OCI-M1 (cell line): ENCODE data around the gene KLHL30.
A peak's percentile ranks its signal among the peaks of the same experiment; 100 is the strongest.
"Not testable (repeated sequence)": the region's sequence is repeated elsewhere in the genome, so short reads cannot be mapped to it uniquely, and the experiment has no call there.

ENCODE experiments used
- DNase-seq: peaks from one replicate; lab custom pipeline; 2025; lab: John Stamatoyannopoulos, UW

The KLHL30 gene

DNA sequence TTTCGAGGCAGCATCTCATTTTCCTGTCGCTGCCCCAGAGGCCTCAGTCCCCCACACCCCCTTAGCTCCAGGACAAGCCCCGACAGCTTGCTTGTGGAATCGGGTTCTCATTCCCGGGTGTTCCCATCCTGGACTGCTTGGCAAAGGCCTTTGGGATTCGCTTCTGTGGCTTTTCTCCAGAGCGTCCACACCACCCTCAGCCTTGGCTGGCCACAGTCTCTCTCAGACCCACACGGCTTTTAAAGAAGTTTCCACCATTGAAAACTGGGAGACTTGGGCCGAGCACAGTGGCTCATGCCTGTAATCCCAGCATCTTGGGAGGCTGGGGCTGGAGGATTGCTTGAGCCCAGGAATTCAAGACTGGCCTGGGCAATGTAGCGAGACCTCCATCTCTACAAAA is 35.6 kb upstream of the KLHL30 start:
- DNase-seq: no peak

DNA sequence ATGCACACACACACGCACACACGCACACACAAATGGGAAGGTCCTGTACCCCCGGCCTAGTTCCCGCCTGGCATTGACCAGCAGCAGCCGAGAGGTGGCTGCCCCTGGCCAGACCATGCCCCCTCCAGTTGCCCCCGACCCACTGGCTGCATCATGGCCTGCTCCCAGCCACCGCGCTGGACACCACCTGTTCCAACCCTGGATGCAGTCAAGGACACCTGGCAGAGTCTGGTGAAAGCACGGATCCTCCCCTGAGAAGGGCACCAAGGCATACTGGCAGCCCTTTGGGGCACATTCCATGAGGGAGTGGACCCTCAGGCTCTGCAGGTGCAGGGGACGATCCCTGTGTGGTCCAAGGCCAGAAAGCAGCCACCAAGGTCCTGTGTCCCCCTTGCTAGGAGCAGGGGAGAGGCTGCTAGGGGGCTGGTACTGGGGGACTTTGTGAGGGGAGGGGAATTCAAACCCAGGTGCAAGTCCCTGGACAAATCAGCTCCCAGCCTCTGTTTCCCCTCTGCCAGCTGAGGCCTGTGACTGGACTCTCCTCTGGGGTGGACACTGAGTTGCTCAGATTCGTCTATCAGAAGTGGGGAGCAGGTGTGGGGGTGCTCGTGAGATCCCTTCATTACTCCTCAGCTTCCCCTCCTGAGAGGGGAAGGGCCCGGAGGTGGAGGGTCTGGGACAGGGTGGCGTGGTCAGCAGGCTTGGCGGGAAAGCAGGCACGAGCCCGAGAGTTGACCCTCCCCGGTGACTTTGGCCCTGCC is 34.8 kb upstream of the KLHL30 start:
- no peak for DNase-seq

DNA sequence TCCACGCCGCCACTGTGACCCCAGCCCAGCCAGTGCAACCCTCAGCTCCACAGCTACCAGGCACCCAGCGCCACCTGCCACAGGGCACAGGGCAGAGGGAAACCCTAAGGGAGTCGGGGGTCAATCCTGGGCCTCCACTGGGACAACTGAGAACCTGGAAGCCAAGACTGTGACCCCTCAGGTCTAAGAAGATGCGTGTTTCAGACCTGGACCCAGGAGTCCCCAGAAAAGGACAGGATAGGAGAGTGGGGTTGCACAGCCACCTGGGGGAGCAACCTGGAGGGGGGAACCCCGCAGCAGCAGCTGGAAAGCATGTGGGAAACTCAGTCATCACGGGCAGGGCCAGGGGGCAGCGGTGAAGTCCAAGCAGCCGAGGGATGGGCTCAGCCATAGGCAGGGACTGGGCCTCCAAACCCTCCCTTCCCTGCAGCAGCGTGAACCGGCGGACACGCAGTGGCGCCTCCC is 34.2 kb upstream of the KLHL30 start:
- no peak for DNase-seq

DNA sequence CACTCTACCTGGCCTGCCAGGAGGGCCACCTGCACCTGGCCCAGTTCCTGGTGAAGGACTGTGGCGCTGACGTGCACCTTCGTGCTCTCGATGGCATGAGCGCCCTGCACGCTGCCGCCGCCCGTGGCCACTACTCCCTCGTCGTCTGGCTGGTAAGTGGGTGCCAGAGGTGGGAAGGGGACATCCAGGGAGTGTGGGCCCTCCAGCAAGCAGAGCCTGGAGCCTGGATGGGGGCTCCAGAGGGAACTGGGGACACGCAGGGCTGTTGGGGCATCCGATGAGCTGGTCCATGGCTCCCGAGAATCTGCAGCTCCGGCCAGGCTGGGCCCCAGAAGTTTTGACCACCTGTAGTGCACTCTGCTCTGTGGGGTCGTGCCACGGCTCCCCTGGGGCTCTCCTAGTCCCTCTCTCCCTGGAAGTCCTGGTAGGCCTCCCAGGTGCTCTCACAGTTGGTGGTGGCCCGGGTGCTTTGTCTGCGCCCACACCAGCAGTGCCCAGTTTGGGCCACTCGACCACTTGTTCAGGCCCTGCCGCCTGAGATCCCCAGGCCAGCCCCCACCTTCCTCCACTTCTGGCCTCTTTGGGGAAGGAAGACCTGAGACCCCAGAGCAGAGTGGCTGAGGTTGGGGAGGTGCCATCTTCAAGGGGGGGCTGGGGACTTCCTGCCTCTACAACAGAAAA is 33.6 kb upstream of the KLHL30 start:
- no peak for DNase-seq

DNA sequence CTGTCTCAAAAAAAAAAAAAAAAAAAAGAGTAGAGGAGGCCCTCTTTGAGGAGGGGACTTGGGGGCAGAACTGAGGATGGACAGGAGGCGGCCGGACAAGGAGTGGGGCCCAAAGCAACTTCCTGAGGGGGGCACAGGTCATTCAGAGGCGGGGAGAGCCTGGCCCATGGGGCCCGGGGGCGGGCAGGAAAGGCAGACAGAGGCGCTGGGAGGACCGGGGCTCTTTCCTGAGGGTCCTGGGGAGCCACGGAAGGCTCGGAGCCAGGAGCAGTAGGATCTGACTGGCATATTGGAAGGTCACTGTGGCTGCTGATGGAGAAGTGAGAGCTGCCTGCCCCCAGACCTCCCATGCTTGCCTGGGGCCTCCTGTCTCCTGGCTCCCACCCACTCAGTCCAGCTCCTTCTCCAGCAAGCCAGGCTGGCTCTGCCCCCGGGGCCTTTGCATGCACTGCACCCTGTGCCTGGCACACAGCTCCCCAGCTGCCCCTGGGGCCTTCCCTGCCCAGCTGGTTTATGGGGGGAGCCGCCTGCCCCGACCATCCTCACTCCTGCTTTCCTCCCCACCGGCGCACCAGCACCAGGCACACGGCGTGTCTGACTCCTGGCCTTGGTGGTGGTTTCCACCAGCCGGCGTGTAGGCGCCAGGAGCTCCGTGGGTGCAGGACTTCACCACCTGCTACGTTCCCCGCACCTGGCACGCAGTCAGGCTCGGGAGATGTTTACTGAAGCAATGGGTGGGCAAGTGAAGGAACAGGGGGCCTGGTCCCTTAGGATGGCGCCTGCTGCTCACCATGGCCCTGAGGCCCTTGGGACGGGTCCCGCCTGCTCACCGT is 32.7 kb upstream of the KLHL30 start:
- DNase-seq: no peak

DNA sequence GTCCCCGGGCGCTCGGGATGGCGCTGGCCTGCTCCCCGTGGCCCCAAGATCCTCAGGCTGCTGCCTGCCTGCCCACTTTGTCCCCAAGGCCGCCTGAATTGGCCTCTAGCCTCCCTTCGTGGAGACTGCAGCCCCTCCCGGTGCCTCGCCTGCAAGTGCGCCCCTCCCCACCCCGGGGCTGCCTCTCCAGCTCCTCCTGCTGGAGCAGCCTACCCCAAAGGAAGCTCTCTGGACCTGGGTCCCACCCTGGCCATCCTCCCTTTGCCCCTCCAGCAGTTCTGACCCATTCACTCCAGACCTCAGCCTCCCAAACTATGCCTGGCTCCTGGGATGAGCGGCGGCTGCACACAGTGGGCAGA is 32.1 kb upstream of the KLHL30 start:
- no peak for DNase-seq

DNA sequence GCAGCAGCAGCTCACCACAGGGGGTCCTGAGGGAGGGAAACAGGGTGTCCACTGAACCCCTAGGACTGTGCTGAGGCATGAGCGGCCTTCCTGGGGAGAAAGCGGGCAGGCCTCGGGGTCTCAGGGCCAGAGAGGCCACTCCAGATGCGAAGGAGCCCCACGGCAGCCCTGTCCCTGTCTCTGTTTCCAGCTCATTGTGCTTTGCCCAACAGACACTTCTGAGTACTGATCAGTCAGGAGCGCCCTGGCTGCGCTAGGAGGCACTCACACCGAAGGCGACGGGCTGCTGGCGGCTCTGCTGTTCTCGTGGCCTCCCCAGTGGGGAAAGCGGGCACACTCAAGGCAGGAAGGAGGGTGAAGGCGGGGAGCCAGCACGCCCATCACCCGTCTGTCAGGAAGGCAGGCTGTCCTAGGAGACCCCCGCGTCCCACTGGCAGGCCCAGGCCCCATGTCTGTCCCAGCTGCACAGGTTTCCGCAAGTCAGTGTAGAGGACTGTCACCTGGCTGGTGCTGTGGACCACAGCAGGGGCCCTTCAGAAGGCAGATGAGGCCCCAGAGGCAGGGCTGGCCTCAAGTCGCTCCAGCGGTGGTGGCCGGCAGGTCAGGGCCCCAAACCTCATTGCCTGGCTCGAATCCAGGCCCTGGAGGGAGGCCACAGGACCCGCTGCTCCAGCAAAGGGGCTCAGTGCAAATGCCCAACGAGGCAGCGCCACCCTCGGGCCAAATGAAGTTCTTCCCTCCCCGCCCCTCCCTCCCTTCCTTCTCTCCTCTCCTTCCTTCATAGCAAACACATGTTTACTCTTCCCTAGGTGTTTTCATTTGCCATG is 31.6 kb upstream of the KLHL30 start:
- DNase-seq: peak; percentile 69

DNA sequence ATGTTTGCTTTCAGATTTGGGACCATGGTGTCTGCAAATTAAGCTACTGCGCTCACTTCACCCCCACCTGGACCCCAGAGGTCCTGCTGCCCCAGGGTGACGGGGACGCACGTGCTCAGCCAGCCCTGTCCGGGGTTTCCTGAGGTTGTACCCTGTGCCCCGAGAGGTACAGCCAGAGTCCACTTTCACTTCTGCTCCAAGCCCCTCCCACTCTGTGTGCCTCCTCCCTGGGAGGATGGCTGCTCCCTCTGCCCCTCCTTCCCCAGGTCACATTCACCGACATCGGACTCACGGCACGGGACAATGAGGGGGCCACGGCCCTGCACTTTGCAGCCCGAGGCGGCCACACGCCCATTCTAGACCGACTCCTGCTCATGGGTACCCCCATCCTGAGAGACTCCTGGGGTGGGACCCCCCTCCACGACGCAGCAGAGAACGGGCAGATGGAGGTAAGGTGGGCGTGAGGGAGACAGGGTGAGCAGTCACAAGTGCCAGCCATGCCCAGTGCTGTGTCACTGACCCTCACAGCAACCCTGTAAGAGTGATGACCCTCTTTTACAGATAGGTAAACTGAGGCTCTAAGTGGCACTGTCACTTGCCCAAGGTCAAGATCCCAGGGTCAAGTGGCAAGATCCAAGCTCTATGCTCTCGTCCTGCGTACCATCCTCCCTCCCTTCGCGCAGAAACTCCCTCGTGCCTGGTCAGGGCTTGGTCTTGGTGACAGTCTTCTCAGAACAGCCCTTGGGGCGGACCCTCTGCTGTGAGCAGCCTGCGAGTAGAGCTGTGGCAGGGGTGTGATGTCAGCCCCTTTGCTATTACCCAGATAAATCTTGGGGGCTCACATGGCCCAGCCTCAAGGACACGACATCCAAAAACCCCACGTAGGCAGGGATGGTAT is 30.7 kb upstream of the KLHL30 start:
- no peak for DNase-seq

DNA sequence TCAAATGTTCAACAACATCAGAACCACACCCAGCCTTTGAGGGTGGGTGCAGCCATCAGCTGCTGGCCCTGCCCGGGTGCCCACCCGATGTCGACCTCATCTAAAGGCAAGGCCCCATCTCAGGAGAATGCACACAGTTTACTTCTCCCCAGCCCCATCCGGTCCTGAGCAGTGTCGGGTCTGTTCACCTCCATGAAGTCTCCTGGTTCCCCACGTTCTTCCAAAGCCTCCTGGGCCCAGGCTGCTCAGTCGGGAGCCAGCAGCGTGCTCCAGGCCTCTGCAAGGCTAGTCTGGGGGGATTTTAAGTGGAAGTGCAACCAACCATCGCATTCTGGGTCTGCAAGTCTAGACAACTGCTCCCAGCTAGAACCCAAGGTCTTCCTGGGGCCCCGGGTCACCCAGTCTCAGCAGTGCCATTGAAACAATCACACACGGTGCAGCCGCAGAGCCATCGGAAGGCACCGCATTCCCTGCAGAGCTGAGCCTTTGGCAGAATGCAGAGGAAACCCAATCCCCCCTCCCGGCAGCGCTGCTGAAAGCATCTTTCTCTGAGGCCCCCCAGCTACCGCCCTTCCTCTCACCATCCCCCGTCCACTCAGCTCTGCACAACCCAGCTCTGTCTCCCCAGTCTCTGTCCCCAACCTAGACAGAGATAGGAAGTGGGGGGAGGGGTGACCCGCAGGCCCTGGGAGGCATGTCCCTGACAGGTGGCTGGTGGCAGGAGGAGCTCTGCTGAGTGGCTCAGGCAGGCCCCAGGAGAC is 29.9 kb upstream of the KLHL30 start:
- DNase-seq: no peak

DNA sequence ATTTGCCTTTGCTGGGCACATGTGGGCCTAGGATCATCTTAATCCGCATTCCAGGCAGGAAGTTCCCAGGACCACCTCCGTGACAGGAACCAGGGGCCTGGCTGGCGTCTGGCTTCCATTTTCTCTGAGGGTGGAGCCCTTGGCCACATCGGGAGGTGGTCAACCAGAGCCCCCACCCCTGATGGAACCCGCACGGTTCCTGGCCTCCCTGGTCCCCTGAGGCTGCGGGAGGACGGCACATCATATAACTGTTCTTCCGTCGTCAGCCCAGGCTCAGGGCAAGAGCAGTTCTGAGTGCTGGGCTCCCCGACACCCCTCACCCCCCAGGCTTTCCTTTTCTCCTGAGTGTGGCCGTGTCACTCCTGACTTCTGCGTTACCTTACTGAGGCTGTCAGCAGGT is 24.9 kb upstream of the KLHL30 start:
- DNase-seq: no peak

DNA sequence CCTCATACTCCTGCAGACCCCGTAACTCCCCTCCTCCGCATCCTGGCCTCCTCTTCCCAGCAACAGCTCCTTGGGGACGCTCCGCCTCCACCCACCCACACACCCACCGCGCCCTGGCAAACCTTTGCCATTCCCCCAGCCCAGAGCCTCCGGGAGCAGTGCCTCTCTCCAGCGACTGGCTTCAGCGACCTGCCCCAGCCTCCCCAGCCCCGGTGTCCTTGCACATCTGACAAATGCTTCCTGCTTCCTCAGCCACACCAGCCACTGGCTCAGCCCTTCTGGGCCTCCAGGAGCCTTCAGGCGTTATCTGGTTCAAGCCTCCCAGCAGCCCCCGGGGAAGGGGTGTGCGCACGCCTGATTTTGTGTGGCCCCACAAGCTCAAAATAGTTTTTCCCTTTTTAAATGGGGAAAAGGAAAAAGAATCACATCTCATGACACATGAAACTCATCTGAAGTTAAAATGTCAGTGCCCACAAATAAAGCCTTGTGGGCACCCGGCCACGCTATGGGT is 24.1 kb upstream of the KLHL30 start:
- no peak for DNase-seq

DNA sequence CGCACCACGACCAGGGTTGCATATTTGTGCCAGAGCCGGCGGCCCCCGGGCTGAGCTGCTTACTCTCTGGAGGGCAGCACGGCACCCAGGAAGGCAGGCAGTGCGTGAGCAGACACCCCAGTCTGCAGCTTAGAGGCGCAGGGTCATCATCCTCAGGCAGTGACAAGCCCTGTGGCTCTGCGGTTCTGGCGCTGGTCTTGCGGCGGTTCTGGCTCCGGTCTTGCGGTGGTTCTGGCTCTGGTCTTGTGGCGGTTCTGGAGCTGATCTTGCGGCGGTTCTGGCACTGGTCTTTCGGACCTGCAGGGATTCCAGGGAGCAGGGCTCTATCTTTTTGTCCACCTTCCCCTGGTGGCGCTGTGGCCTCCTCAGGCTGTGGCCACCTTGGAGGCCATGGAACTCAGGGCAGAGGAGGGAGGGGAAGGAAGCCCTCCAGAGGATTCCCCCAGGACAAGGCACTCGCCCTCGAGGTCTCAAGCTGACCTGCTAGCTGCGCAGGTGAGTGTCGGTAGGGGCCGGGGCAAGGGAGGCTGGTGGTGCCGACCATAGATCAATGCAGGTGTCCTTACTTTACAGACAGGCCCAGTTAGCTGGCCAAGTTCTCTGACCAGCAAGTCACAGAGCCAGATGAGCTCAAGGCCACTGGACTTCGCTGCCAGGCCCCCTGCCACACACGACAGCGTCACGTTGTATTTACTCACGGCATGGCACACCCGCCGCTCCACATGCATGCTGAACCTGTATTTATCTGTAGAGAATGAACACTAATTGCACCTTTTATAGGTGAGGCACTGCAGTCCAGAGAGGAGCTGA is 23.4 kb upstream of the KLHL30 start:
- no peak for DNase-seq

DNA sequence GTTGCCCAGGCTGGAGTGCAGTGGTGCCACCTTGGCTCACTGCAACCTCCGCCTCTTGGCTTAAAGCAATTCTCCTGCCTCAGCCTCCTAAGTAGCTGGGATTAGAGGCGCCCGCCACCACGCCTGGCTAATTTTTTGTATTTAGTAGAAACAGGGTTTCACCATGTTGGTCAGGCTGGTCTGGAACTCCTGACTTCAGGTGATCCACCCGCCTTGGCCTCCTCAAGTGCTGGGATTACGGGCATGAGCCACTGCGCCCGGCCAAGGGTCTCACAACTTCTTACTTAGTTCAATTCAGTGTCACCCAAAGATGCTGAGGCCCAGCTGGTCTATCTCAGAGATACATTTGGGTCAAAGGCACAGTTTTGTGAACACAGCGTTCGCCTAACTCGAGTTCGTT is 22.8 kb upstream of the KLHL30 start:
- DNase-seq: not testable (repeated sequence)

DNA sequence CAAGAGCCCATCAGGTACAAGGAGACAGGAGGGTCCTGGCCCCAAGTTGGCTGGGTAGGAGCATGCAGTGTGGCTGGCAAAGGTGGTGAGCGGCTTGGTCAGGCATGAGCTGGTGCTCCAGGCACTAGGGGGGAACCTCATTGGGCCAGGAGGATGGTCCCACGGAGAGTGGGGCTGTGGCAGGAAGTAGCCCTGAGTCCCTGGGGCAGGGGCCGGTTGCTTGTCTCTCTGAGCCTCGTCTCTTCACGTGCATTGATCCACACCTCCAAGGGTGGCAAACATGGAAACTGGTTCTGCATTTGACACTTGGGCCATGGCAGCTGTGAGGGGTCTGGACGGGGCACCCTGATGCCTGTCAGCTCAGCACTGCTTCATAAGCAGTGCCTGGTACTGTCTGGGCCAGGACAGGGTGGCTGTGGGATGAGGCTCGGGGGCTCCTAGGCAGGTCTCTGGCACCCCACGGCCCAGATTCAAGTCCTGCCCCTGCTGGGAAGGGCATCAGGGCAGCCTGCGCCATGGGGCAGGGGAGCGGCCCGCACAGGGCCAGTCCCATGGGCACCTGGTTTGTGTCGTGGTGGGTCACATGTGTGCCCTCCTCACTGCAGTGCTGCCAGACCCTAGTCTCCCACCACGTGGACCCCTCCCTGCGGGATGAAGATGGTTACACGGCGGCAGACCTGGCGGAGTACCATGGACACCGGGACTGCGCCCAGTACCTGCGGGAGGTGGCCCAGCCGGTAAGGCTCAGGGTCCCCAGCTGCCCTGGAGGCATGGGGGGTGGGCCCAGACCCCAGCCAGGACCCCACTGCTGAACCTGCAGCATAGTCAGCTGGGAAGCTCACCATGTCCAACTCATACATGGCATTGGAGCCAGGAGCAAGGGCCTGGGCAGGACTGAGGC is 21.9 kb upstream of the KLHL30 start:
- no peak for DNase-seq

DNA sequence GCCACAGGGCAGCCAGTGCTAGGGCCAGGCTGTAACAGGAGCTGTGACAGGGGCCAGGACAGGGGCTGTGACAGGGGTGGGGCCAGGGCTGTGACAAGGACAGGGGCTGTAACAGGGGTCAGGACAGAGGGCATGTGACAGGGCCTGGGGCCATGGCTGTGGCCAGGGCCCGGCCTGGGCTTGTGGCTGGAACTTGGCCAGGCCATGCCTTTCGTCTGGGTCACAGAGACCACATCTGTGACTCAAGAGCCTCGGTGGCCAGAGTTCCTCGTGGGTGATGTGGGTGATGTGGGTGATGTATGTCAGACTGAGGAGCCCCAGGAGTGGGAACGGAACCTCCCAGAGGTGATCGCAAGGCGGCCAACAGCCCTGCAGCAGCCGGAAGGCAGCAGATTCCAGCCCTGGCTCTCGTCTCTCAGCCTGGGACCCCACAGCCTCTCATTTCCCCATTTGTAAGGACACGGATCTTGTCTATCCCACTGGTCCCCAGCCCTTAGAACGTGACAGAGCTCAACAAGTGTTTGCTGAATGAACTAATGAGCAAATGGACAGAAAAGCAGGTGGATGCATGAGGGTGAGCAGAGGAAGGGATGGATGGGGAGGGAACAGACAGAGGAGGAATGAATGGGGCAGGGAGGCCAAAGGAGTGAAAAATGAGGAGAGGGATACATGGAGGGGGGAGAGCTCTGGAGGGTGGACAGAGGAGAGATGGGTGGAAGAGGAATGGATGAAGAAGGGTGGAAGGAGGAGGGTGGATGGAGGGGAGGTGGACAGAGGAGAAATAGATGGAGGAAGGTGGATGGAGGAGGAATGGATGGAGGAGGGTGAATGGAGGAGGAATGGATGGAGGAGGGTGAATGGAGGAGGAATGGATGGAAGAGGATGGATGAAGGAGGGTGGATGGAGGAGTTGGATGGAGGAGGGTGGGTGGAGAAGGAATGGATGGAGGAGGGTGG is 21.0 kb upstream of the KLHL30 start:
- DNase-seq: no peak

DNA sequence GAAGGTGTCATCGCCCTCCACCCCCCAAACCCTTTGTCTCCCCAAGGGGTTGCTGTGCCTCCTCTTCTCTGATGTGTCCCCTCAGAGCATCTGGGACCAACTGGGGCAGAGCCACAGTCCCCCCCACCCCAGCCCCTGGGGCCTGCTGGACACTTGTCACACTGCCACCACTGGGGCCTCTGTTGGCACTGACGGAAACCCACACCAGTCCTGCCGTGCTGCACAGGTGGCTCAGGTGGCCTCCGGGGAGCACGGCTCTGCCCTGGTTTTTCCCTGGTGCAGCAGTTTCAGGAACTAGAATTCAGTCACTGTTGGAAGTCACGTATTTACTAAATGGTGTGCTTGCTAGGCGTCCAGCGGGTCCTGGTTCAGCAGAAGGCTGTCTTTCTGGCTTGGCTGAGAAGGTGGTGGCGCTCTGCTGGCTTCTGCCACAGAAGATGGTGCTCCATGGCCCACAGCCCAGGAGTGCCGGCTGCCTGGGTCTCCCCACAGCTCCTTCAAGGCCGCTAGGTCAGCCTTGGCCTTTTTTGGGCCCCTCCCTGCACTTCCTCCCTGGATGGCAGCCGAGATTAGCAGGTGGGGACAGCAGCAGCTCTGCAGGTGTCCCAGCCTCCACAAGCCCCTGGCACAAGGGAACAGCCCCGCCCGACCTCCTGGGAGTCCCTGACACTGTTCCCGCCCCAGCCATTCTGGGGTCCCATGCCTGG is 18.6 kb upstream of the KLHL30 start:
- DNase-seq: no peak
